ENCODE data around the gene NUSAP1.

NUSAP1 gene

GRCh38 chr15:41284427-41285177 is 48.1 kb upstream of the NUSAP1 start:
- peak overlapping the region; percentile 99 for H3K4me3 ChIP-seq (ENCODE audit: low read depth, low read length, poor library complexity, severe bottlenecking)
- H3K9me2 ChIP-seq (ENCODE audit: low read depth, low read length): no peaks in the 10 kb centered on the region
- H3K4me1 ChIP-seq (ENCODE audit: insufficient read depth, low read length, severe bottlenecking): peaks cover 49% of the 10 kb centered on the region
- no peaks in the 10 kb centered on the region for H4K20me1 ChIP-seq (ENCODE audit: insufficient read depth, low read length)
- TF ChIP-seq EZH2 (IDR thresholded peaks at IDR 0.05; ENCODE audit: borderline replicate concordance, low read length) (no peak), CTCF (IDR thresholded peaks at IDR 0.05; ENCODE audit: low read length) (no peak)
- no peaks in the 10 kb centered on the region for H3F3A ChIP-seq (ENCODE audit: insufficient read depth, low read length)
- peak overlapping the region; percentile 98 for H3K4me2 ChIP-seq (ENCODE audit: low read length)
- H3K27me3 ChIP-seq (ENCODE audit: insufficient read depth, low read length): no peaks in the 10 kb centered on the region
- H3K27ac ChIP-seq (ENCODE audit: low read depth, low read length, poor library complexity, severe bottlenecking): peak overlapping the region; percentile 79
- H3K36me3 ChIP-seq (ENCODE audit: insufficient read depth, low read length): peaks cover 58% of the 10 kb centered on the region
- H3K9me3 ChIP-seq (ENCODE audit: low read length): no peaks in the 10 kb centered on the region
- H3K79me2 ChIP-seq (ENCODE audit: insufficient read depth, low read length): peaks cover 40% of the 10 kb centered on the region
- H3K9ac ChIP-seq (ENCODE audit: low read length): peak overlapping the region; percentile 99
- H2AFZ ChIP-seq (ENCODE audit: low read length): no peak overlapping the region

DNA sequence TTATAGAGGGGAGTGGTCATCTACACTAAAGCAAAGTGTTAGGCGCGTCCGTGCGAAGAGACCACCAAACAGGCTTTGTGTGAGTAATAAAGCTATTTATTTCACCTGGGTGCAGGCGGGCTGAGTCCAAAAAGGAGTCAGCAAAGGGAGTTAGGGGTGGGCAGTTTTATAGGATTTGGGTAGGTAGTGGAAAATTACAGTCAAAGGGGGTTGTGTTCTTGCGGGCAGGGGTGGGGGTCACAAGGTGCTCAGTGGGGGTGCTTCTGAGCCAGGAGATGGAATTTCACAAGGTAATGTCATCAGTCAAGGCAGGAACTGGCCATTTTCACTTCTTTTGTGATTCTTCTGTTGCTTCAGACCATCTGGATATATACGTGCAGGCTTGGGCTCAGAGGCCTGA is 47.4 kb upstream of the NUSAP1 start:
- Histone ChIP-seq H3K4me3 (ENCODE audit: low read depth, low read length, poor library complexity, severe bottlenecking) (peak overlapping the region; percentile 99), H3K27ac (ENCODE audit: low read depth, low read length, poor library complexity, severe bottlenecking) (peak overlapping the region; percentile 79), H3K9ac (ENCODE audit: low read length) (peak overlapping the region; percentile 99), H3K27me3 (ENCODE audit: insufficient read depth, low read length) (no peaks in the 10 kb centered on the region), H2AFZ (ENCODE audit: low read length) (no peak overlapping the region), H4K20me1 (ENCODE audit: insufficient read depth, low read length) (no peaks in the 10 kb centered on the region), H3K36me3 (ENCODE audit: insufficient read depth, low read length) (peaks cover 58% of the 10 kb centered on the region), H3K4me2 (ENCODE audit: low read length) (peak overlapping the region; percentile 98), H3K79me2 (ENCODE audit: insufficient read depth, low read length) (peaks cover 40% of the 10 kb centered on the region), H3K9me2 (ENCODE audit: low read depth, low read length) (no peaks in the 10 kb centered on the region), H3F3A (ENCODE audit: insufficient read depth, low read length) (no peaks in the 10 kb centered on the region), H3K9me3 (ENCODE audit: low read length) (no peaks in the 10 kb centered on the region), H3K4me1 (ENCODE audit: insufficient read depth, low read length, severe bottlenecking) (peaks cover 56% of the 10 kb centered on the region)
- TF ChIP-seq CTCF (IDR thresholded peaks at IDR 0.05; ENCODE audit: low read length) (no peak), EZH2 (IDR thresholded peaks at IDR 0.05; ENCODE audit: borderline replicate concordance, low read length) (no peak)

DNA sequence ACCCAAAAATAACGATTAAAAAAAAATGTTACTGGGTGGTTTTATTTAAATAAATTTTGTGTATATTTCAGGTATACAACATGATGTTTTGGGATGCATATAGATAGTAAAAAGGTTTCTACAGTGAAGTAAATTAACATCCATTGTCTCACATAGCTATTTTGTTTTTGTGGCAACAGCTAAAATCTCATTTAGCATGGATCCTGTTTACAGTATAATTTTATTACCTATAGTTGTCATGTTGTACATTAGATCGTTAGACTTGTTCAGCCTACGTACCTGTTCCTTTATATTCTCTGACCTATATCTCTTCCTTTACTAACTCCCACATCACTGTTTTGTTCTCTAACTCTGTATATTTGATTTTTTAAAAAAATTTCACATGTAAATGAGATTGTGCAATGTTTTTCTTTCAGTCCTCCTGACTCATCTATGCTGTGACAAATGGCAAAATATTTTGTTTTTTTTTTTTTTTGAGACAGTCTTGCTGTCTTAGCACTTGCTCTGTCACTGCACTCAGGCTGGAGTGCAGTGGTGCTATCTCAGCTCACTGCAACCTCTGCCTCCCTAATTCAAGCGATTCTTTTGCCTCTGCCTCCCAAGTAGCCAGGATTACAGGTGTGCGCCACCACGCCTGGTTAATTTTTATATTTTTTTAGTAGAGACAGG is 45.9 kb upstream of the NUSAP1 start:
- Histone ChIP-seq H3K4me1 (ENCODE audit: insufficient read depth, low read length, severe bottlenecking) (peaks cover 71% of the 10 kb centered on the region), H3K79me2 (ENCODE audit: insufficient read depth, low read length) (peaks cover 40% of the 10 kb centered on the region), H4K20me1 (ENCODE audit: insufficient read depth, low read length) (no peaks in the 10 kb centered on the region), H2AFZ (ENCODE audit: low read length) (no peak overlapping the region), H3K27ac (ENCODE audit: low read depth, low read length, poor library complexity, severe bottlenecking) (no peak overlapping the region), H3K27me3 (ENCODE audit: insufficient read depth, low read length) (no peaks in the 10 kb centered on the region), H3K9me2 (ENCODE audit: low read depth, low read length) (no peaks in the 10 kb centered on the region), H3F3A (ENCODE audit: insufficient read depth, low read length) (no peaks in the 10 kb centered on the region), H3K9me3 (ENCODE audit: low read length) (no peaks in the 10 kb centered on the region), H3K4me3 (ENCODE audit: low read depth, low read length, poor library complexity, severe bottlenecking) (no peak overlapping the region), H3K4me2 (ENCODE audit: low read length) (no peak overlapping the region), H3K9ac (ENCODE audit: low read length) (no peak overlapping the region), H3K36me3 (ENCODE audit: insufficient read depth, low read length) (peaks cover 64% of the 10 kb centered on the region)
- TF ChIP-seq EZH2 (IDR thresholded peaks at IDR 0.05; ENCODE audit: borderline replicate concordance, low read length): no peak
- no peak for TF ChIP-seq CTCF (IDR thresholded peaks at IDR 0.05; ENCODE audit: low read length)
